Measurements from ENCODE around the gene SERBP1.
"Not testable (repeated sequence)": the region's sequence is repeated elsewhere in the genome, so short reads cannot be mapped to it uniquely, and the experiment has no call there.

Gene SERBP1

DNA sequence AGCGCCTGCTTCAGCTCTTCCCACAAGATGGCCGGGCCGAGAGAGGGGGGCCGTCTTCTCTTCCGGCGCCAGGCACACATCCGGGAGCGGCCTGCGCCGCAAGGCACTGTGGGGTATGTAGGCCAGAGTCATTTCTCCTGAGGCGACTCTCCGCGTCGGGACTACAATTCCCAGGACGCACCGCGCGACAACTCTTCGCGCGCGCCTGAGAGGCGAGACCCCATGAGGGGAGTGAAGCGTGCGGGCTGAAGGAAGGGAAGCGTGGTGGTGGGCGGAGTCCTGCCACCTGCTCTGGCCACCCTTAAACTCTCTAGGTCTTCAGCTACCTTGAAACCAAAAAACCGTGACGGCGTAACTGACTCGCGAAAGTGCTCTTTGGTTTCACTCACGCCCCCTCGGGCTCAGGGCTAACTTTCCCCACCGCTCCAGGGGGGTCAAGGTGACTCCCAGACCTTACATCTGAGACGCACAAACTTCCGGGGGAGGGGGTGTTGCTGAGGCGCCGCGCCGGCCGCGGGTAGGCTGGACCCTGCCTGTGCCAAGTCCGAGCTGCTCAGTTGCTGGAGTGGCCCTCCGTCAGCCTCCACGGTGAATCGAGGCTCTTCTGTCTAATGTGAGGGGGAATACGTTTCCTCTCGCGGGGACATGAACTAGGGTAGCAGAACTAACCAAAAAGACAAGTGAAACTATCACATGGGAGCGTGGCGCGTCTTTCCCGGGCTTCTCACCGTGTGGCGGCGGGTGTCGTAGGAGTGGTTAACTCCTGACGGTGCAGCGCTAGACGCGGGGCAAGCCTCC lies at the start of gene SERBP1:
Gene SERBP1 (minus strand): TSS at position 45 of the 798 bp plus-strand sequence. CDS start 102 bp downstream, outside the sequence.
- DNase-seq = peak; percentile 80

DNA sequence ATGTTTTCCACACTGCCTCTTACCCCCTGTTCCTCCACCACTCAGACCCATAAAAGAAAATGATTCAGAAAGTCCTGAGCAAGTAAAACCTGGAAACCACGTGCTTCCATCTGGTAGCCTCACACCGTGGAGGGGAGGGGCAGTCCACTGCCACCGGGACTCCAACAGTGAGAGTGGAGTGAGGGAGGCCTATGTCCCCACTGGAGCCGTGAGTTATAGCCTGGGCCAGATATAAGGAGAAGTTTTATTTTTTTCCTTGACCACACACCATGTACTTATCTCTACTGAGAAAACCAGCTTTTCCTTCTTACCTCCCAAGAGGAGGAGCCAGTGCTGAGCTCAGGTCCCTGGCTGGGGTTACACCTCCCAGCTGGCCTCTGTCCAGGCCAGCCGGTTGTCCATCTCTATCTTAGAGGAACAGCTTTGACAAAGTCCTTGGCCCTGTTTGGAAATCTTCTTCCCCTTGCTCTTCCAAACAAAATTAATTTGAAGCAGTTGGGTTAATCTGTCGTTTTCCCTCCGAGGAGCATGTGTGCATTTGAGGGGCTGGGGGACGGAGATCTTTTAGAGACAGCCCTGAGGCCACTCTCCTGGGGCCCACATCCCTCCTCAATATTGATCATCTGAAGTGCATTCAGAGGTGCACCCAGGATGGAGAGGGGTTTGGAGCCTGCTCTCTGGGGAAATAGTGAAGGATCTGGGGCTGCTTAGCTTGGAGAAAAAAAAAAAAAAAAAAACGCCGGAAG lies 49.1 kb upstream of the SERBP1 start:
- DNase-seq = no peak

- no peak for DNase-seq
Measured at GRCh38 chr1:67476906-67477305, 46.7 kb upstream of the SERBP1 start.

GRCh38 chr1:67476006-67476482 lies 45.8 kb upstream of the SERBP1 start:
- no peak for DNase-seq

GRCh38 chr1:67472056-67472455 lies 41.9 kb upstream of the SERBP1 start:
- DNase-seq = no peak

- no peak for DNase-seq
Measured at GRCh38 chr1:67469431-67469830, 39.2 kb upstream of the SERBP1 start.

DNA sequence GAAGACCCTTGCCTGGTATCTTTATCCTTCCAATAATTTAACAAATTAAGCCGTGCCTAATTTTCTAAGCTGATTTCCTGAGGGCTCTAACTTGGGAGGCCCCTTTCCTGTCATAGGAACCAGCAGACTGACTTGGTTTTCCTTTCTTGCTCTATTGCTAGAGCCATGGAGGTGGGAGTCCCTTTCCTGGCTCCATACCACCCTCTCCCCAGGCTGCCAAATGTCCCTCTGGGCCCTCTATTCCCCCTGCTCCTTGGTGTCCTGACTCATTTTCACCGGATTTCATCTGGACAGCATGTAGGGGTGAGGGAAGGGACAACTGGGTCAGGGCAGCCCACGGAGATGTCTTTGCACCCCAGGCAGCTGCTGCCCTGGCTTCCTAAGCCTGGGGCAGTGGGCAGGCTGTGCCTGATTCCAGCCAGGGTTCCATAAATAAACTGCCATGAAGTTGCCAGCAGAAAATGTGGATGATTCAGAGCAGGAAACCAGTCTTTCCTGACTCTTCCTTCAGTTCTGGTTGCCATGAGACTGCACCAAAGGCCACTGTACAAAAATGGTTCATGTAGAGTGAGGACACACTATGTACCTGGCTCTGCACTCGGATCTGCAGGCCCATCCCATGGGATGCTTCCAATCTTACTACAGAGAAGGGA lies 38.0 kb upstream of the SERBP1 start:
- no peak for DNase-seq

- DNase-seq = no peak
Measured at GRCh38 chr1:67465375-67465774, 35.2 kb upstream of the SERBP1 start.

GRCh38 chr1:67464746-67465145 lies 34.5 kb upstream of the SERBP1 start:
- no peak for DNase-seq

GRCh38 chr1:67464058-67464457 lies 33.9 kb upstream of the SERBP1 start:
- DNase-seq = no peak

- DNase-seq = no peak
Measured at GRCh38 chr1:67463298-67463955, 33.2 kb upstream of the SERBP1 start.

DNA sequence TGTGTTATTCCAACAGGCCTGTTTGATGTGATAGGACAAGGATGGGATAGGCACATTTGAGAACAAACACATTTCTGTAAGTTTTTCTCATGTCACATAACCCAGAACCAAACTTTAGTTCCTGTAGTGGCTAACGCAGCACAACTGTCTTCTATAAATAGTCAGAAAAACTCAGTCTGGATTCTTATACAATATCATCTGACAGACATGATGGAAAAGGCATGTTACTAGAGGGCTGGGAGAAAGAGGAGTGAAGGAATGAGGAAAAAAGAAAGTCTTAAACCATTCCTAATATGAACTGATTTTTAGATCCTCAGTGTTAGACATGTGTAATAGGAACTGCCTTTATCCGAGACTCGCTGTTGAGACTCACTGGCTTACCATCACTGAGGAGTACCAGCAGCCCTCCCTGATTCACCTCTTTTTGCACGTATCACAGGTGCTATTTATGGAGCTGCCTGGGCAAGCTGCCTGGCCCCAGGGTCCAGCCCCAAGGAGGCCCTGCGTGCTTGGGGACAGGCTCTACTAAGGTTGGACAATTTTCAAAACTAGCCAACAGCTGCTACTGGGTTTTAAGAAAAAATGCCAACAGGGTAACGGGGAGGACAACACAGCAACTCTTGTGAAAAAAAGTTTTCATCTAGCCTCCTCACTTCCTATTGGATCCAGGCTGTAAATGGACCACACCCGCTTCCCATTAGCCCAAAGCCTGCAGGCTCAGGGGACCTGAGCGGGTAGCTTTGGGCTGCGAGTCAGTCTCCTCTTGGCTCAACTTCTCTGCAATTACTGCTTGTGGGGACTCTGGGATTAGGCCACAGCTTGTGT lies 30.7 kb upstream of the SERBP1 start:
- no peak for DNase-seq

- DNase-seq = no peak
Measured at GRCh38 chr1:67459068-67459467, 28.9 kb upstream of the SERBP1 start.

- DNase-seq = no peak
Measured at GRCh38 chr1:67458663-67459062, 28.5 kb upstream of the SERBP1 start.

- no peak for DNase-seq
Measured at GRCh38 chr1:67457247-67457646, 27.0 kb upstream of the SERBP1 start.

DNA sequence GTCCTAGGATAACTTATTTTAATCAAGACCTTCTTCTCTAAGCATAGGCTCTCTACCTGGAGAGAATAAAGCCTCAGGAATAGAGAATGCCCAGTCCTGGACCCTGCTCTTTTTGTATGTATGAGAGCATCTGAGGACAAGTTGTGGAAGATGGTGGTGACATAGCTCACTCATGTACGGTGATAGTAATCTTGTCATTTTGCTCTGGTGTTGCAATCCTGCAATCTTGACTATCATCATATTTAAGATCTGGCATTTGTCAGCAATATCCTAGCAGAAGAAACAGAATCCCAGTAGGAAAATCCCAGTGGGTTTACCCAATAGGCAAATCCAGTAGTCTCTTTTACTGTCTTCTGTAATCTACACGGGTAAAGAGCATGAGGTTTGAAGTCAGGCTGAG lies 21.6 kb upstream of the SERBP1 start:
- no peak for DNase-seq

DNA sequence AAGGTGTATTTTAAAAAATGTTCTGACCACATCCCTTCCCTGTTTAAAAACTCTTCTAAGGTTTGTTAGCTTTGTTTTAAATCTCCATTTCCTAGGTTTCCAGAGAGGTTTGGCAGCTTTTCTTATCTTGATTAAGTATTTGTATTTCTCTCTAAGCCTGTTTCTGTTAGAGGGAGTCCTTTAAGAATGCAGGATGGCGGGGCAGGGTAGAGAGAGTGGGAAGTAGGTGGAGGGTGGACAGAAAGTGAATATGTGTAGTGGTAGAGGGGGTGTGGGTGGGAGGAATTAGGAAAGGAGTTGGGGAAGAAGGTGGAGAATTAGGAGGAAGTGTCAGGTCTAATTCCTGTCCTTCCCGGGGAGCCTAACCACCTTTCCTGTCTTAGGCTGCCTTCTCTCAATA lies 21.2 kb upstream of the SERBP1 start:
- no peak for DNase-seq

GRCh38 chr1:67446893-67447292 lies 16.7 kb upstream of the SERBP1 start:
- no peak for DNase-seq

DNA sequence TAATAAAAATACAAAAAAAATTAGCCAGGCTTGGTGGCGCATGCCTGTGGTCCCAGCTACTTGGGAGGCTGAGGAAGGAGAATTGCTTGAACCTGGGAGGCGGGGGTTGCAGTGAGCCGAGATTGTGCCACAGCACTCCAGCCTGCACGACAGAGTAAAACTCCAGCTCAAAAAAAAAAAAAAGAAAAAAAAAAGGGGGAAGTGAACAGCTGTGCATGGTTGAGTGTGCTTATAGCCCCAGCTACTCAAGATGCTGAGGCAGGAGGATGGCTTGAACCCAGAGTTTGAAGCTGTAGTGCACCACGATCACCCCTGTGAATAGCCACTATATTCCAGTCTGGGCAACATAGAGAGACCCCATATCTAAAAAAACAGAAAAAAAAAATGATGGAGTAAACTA lies 15.8 kb upstream of the SERBP1 start:
- DNase-seq = not testable (repeated sequence)

DNA sequence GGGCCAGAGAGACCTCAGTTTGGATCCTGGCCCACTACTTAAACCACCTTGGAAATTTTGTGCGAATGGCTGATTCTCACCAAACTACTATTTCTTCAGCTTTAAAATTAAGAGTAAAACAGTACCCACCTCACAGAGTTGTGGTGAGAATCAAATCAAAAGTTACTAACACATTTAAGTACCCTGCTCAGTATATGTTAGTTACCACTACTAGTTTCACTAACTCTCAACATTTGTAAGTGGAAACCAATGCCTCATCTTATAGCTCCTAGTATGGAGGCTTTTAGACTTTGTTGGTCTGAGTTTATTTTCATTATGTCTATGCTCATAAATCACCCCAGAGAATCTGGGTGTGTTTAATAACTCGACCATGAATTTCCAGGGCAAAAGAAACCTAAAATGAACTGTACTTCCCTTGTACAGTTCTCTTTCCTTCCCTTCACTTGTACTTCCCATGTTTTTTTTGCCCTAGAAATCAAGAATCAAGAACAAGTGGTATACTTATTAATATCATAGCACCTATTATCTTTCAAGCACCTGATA lies 11.6 kb upstream of the SERBP1 start:
- no peak for DNase-seq

- DNase-seq = no peak
Measured at GRCh38 chr1:67441183-67441582, 11.0 kb upstream of the SERBP1 start.

- DNase-seq = no peak
Measured at GRCh38 chr1:67440339-67440738, 10.1 kb upstream of the SERBP1 start.

All from amniotic stem cell (primary cell).